Suprapubic skin (tissue), 3 donors: ENCODE results near the gene PRSS56.

Experiments
- CTCF ChIP-seq, 2 donors: fragments of 200-600 bp in 1 of 2; fragments of 450-650 bp in 1 of 2; sonication (generic) in 1 of 2; IDR thresholded peaks; one replicate each; pipeline ENCODE4 v1.5.1; 2016 to 2019; ENCODE audit warnings: antibody characterized with exemption in 2 of 2, mild to moderate bottlenecking in 1 of 2, moderate library complexity in 1 of 2
- EP300 ChIP-seq: sonication (generic); formaldehyde crosslinking; IDR thresholded peaks from one replicate; pipeline ENCODE4 v1.6.1; 2017; ENCODE audit warnings: antibody characterized with exemption
- POLR2A ChIP-seq, 2 donors: fragments of 450-650 bp; IDR thresholded peaks; one replicate each; pipeline ENCODE4 v1.6.1; 2017; ENCODE audit warnings: antibody characterized with exemption in 2 of 2, mild to moderate bottlenecking in 2 of 2, moderate library complexity in 2 of 2

- no peak for TF ChIP-seq CTCF (IDR thresholded peaks at IDR 0.05)
- TF ChIP-seq EP300 = no peak
- no peak for TF ChIP-seq POLR2A (IDR thresholded peaks at IDR 0.05)
Observed at GRCh38 chr2:232541195-232541960, 21.2 kb downstream of the PRSS56 start.
